Measurements from ENCODE around the gene PFN3. TPM values are rescaled to one million over a fixed set of nuclear protein-coding genes. Genes with fewer than 3 reads are reported as not detected.

The PFN3 gene
- total RNA-seq, 1 experiment from 2014 or later = 0.48 TPM

GRCh38 chr5:177425801-177426565 lies 25.5 kb upstream of the PFN3 start (continued):
- TF ChIP-seq ZNF416 (CRISPR knock-in tag; IDR thresholded peaks at IDR 0.05) (no peak), ELF4 (CRISPR knock-in tag; IDR thresholded peaks at IDR 0.05; ENCODE audit: low read depth) (no peak), ZNF232 (CRISPR knock-in tag; IDR thresholded peaks at IDR 0.05) (no peak), RORB (CRISPR knock-in tag; IDR thresholded peaks at IDR 0.05) (no peak), MAX (CRISPR knock-in tag; IDR thresholded peaks at IDR 0.05) (peak; percentile 55; the same call in 1 of the 2 replicates), FOXK1 (CRISPR knock-in tag; IDR thresholded peaks at IDR 0.05) (peak; percentile 75), IRF2 (CRISPR knock-in tag; IDR thresholded peaks at IDR 0.05; ENCODE audit: borderline replicate concordance, low read depth) (no peak), ZNF121 (CRISPR knock-in tag; IDR thresholded peaks at IDR 0.05) (no peak; the same call in 1 of the 2 replicates)
- TF ChIP-seq, protein P1, sequence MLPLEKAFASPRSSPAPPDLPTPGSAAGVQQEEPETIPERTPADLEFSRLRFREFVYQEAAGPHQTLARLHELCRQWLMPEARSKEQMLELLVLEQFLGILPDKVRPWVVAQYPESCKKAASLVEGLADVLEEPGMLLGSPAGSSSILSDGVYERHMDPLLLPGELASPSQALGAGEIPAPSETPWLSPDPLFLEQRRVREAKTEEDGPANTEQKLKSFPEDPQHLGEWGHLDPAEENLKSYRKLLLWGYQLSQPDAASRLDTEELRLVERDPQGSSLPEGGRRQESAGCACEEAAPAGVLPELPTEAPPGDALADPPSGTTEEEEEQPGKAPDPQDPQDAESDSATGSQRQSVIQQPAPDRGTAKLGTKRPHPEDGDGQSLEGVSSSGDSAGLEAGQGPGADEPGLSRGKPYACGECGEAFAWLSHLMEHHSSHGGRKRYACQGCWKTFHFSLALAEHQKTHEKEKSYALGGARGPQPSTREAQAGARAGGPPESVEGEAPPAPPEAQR (CRISPR knock-in tag; IDR thresholded peaks at IDR 0.05) = peak; percentile 72; the same call in 1 of the 2 replicates
- TF ChIP-seq, protein P2, sequence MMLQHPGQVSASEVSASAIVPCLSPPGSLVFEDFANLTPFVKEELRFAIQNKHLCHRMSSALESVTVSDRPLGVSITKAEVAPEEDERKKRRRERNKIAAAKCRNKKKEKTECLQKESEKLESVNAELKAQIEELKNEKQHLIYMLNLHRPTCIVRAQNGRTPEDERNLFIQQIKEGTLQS (CRISPR knock-in tag; conservative IDR thresholded peaks at IDR 0.05) = no peak
- TF ChIP-seq, protein P3, sequence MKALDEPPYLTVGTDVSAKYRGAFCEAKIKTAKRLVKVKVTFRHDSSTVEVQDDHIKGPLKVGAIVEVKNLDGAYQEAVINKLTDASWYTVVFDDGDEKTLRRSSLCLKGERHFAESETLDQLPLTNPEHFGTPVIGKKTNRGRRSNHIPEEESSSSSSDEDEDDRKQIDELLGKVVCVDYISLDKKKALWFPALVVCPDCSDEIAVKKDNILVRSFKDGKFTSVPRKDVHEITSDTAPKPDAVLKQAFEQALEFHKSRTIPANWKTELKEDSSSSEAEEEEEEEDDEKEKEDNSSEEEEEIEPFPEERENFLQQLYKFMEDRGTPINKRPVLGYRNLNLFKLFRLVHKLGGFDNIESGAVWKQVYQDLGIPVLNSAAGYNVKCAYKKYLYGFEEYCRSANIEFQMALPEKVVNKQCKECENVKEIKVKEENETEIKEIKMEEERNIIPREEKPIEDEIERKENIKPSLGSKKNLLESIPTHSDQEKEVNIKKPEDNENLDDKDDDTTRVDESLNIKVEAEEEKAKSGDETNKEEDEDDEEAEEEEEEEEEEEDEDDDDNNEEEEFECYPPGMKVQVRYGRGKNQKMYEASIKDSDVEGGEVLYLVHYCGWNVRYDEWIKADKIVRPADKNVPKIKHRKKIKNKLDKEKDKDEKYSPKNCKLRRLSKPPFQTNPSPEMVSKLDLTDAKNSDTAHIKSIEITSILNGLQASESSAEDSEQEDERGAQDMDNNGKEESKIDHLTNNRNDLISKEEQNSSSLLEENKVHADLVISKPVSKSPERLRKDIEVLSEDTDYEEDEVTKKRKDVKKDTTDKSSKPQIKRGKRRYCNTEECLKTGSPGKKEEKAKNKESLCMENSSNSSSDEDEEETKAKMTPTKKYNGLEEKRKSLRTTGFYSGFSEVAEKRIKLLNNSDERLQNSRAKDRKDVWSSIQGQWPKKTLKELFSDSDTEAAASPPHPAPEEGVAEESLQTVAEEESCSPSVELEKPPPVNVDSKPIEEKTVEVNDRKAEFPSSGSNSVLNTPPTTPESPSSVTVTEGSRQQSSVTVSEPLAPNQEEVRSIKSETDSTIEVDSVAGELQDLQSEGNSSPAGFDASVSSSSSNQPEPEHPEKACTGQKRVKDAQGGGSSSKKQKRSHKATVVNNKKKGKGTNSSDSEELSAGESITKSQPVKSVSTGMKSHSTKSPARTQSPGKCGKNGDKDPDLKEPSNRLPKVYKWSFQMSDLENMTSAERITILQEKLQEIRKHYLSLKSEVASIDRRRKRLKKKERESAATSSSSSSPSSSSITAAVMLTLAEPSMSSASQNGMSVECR (CRISPR knock-in tag; IDR thresholded peaks at IDR 0.05; ENCODE audit: borderline replicate concordance) = peak; percentile 72; the same call in 1 of the 2 replicates

DNA sequence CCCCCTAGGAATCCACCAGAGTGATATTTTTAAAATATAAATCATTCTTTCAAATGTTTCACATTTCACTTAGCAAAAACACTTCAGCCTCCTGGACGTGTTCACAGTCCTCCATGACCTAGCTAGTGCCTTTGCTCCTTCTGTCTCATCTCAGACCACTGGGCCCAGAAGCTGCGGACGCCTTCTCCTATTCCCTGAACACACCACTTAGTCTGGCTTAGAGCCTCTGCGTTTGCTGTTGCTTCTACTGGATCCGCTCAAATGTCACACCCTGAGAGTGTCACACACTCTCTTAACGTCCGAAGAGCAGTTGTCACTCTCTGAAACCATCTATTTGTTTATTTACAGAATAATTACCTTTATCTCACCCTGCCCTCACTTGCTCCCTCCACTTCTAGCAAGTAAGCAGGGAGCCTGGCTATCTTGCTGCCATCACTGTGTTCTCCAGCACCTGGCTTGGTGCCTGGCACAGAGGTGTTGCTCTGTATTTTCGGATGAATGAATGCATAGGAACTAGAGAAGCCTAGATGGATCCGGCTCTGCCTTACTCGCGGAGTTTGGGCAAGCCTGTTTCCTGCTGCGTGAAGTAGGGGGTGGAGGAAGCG lies 24.8 kb upstream of the PFN3 start:
- CTCF ChIA-PET = interaction anchor here (0.9 to 9.4 kb wide), 10 partner anchors 19 to 182 kb away, joined by 3 to 95 read pairs (median 6); partner anchors contain the start of gene PFN3
- Mint-ChIP-seq H3K27me3 (ENCODE audit: low read depth) (peaks cover 5% of the 10 kb centered on the region), H3K9me3 (no peaks in the 10 kb centered on the region), H3K4me3 (peak overlapping the region; percentile 84), H3K27ac (peak overlapping the region; percentile 98), H3K4me1 (peaks cover 18% of the 10 kb centered on the region), H3K36me3 (no peaks in the 10 kb centered on the region)
- ATAC-seq (no peak), DNase-seq (ENCODE audit: low spot score) (no peak)
- POLR2A ChIA-PET = interaction anchor here (0.6 to 2.2 kb wide), 6 partner anchors 21 to 92 kb away, joined by 3 to 14 read pairs (median 4); partner anchors contain the start of gene DDX41
- TF ChIP-seq SOX15 (CRISPR knock-in tag; IDR thresholded peaks at IDR 0.05) (no peak), ATF6 (CRISPR knock-in tag; IDR thresholded peaks at IDR 0.05) (no peak), ATF1 (CRISPR knock-in tag; IDR thresholded peaks at IDR 0.05) (no peak), NFATC4 (CRISPR knock-in tag; IDR thresholded peaks at IDR 0.05) (no peak), IRF1 (CRISPR knock-in tag; IDR thresholded peaks at IDR 0.05) (no peak), ZNF423 (CRISPR knock-in tag; IDR thresholded peaks at IDR 0.05) (no peak), MXD4 (CRISPR knock-in tag; IDR thresholded peaks at IDR 0.05; ENCODE audit: borderline replicate concordance) (no peak), MAX (CRISPR knock-in tag; IDR thresholded peaks at IDR 0.05) (no peak)
- TF ChIP-seq, protein P4, sequence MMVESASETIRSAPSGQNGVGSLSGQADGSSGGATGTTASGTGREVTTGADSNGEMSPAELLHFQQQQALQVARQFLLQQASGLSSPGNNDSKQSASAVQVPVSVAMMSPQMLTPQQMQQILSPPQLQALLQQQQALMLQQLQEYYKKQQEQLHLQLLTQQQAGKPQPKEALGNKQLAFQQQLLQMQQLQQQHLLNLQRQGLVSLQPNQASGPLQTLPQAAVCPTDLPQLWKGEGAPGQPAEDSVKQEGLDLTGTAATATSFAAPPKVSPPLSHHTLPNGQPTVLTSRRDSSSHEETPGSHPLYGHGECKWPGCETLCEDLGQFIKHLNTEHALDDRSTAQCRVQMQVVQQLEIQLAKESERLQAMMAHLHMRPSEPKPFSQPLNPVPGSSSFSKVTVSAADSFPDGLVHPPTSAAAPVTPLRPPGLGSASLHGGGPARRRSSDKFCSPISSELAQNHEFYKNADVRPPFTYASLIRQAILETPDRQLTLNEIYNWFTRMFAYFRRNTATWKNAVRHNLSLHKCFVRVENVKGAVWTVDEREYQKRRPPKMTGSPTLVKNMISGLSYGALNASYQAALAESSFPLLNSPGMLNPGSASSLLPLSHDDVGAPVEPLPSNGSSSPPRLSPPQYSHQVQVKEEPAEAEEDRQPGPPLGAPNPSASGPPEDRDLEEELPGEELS (CRISPR knock-in tag; IDR thresholded peaks at IDR 0.05) = no peak
